Keratinocyte (primary cell): ENCODE data around the gene CHML. TPM values are rescaled to one million over a fixed set of nuclear protein-coding genes. Genes with fewer than 3 reads are reported as not detected.
A peak's percentile ranks its signal among the peaks of the same experiment; 100 is the strongest.

Source experiments
- DNase-seq: peaks from one replicate; pipeline ENCODE4 v3.0.0-alpha.2; 2011; ENCODE audit warnings: low read depth, missing footprints, low spot score
- FAIRE-seq: peaks from 2 replicates; lab custom pipeline; 2011; peaks lifted over from hg19 to GRCh38; lab: Jason Lieb, UNC
- H2AFZ ChIP-seq: 2 replicates; pipeline ENCODE4 v1.6.0; 2012; ENCODE audit warnings: low read length, control low read depth, inconsistent platforms; ENCODE audit not compliant: control insufficient read depth
- H3K27ac ChIP-seq: 2 replicates; pipeline ENCODE4 v1.5.1; 2011; ENCODE audit warnings: low read length; ENCODE audit not compliant: control insufficient read depth, insufficient read depth
- H3K27me3 ChIP-seq: 3 replicates; pipeline ENCODE4 v1.6.0; 2011; ENCODE audit warnings: low read length; ENCODE audit not compliant: control insufficient read depth, insufficient read depth; ENCODE audit errors: extremely low read depth
- H3K36me3 ChIP-seq, 2 experiments: 2 replicates in 1 of 2; 3 replicates in 1 of 2; pipeline ENCODE4 v1.5.1; 2011; ENCODE audit warnings: low read length in 2 of 2, mild to moderate bottlenecking in 1 of 2; ENCODE audit not compliant: control insufficient read depth in 2 of 2, insufficient read depth in 2 of 2; ENCODE audit errors: extremely low read depth in 1 of 2
- H3K4me1 ChIP-seq: 3 replicates; pipeline ENCODE4 v1.5.1; 2011; ENCODE audit warnings: low read length; ENCODE audit not compliant: control insufficient read depth, insufficient read depth; ENCODE audit errors: extremely low read depth
- H3K4me2 ChIP-seq: 3 replicates; pipeline ENCODE4 v1.6.0; 2011; ENCODE audit warnings: low read depth, low read length; ENCODE audit not compliant: control insufficient read depth, insufficient read depth; ENCODE audit errors: extremely low read depth
- H3K4me3 ChIP-seq, 3 experiments: fragments of 200-600 bp in 1 of 3; sonication (generic) in 1 of 3; 2 replicates in 2 of 3; 3 replicates in 1 of 3; pipeline ENCODE4 v1.5.1; 2011 to 2016; ENCODE audit warnings: low read length in 3 of 3, mild to moderate bottlenecking in 3 of 3, control low read depth in 2 of 3, inconsistent platforms in 1 of 3, low read depth in 1 of 3, mixed read lengths in 1 of 3, mixed run types in 1 of 3, moderate library complexity in 1 of 3; ENCODE audit not compliant: control insufficient read depth in 2 of 3, insufficient read depth in 2 of 3; ENCODE audit errors: extremely low read depth in 1 of 3
- H3K79me2 ChIP-seq: 2 replicates; pipeline ENCODE4 v1.6.0; 2012; ENCODE audit warnings: low read length; ENCODE audit not compliant: control insufficient read depth, insufficient read depth
- H3K9ac ChIP-seq: 3 replicates; pipeline ENCODE4 v1.6.0; 2011; ENCODE audit warnings: low read length; ENCODE audit not compliant: control insufficient read depth, insufficient read depth; ENCODE audit errors: extremely low read depth
- H3K9me1 ChIP-seq: 3 replicates; pipeline ENCODE4 v1.6.0; 2011; ENCODE audit warnings: low read length; ENCODE audit not compliant: control insufficient read depth, insufficient read depth; ENCODE audit errors: extremely low read depth
- H3K9me3 ChIP-seq: 2 replicates; pipeline ENCODE4 v1.5.1; 2012; ENCODE audit warnings: low read depth, low read length; ENCODE audit not compliant: control insufficient read depth
- H4K20me1 ChIP-seq: 3 replicates; pipeline ENCODE4 v1.6.0; 2011; ENCODE audit warnings: low read length; ENCODE audit not compliant: control insufficient read depth, insufficient read depth; ENCODE audit errors: extremely low read depth
- EZH2 ChIP-seq: IDR thresholded peaks from one replicate; pipeline ENCODE4 v1.6.1; 2012; ENCODE audit warnings: inconsistent platforms, mild to moderate bottlenecking, low read length, moderate library complexity
- dilution Hi-C: fragments of 300-500 bp; cut with MboI; formaldehyde crosslinking; loops from one replicate; pipeline ENCODE4 v1.7.0; 2020; ENCODE audit warnings: low sequenced_read_pairs; ENCODE audit not compliant: extremely low pct_ligation_motif_present
- polyA plus RNA-seq, 5 experiments: library from polyadenylated mRNA; depleted of rRNA in 3 of 5; stranded (reverse) in 3 of 5; stranded (forward) in 1 of 5; unstranded in 1 of 5; fragments of >200 nt; gene quantifications; 1 replicate in 1 of 5; 2 replicates in 3 of 5; 3 replicates in 1 of 5; pipeline versions ENCODE4 v1.2.1 to v1.2.3, GENCODE V29; 2011 to 2012; ENCODE audit warnings: missing spikeins in 2 of 5, low read depth in 1 of 5, low replicate concordance in 1 of 5
- TF ChIP-seq, protein P1 (sequence below), 3 experiments: IDR thresholded peaks in 1 of 3; conservative IDR thresholded peaks in 1 of 3; optimal IDR thresholded peaks in 1 of 3; 2 replicates in 2 of 3; 3 replicates in 1 of 3; pipeline versions ENCODE3 to v1.5.1; 2011; ENCODE audit warnings: low read length in 3 of 3, mild to moderate bottlenecking in 3 of 3, moderate library complexity in 2 of 3, control low read depth in 1 of 3, inconsistent platforms in 1 of 3; ENCODE audit not compliant: insufficient read depth in 2 of 3; ENCODE audit errors: extremely low read depth in 1 of 3

The CHML gene
- polyA plus RNA-seq, 1 donor (not counting 4 experiments of a cell fraction or from before 2014, with no cell fraction given), result 8.3 TPM

DNA sequence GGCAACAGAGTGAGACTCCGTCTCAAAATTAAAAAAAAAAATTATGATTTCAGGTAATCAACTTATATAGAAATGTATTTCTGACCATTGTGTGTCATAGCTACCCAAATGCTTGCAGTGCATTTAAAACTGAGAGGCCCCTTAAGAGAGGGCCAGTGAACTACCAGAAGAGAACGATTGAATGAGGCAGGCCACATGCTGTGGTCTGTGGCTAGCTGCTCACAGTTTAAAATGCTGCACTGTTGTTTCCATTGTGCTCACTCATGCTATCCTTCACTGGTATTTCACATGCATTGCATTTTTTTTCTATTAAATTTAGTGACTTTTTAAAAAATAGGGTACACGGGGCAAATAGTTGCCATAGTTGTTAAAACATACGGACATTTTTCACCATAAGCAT lies 26.0 kb downstream of the CHML start:
- dilution Hi-C loops, result loop anchor here (25.0 kb wide), 1 partner anchor 223 kb away; the partner anchor contains the start of gene EXO1
- Histone ChIP-seq H3K4me2 (no peak overlapping the region), H3K9me3 (no peaks in the 10 kb centered on the region), H3K27ac (no peak overlapping the region), H3K9me1 (no peaks in the 10 kb centered on the region), H3K79me2 (no peaks in the 10 kb centered on the region), H4K20me1 (no peaks in the 10 kb centered on the region), H3K4me3 (no peak overlapping the region), H3K36me3 (no peaks in the 10 kb centered on the region), H2AFZ (no peak overlapping the region), H3K27me3 (no peaks in the 10 kb centered on the region), H3K9ac (no peak overlapping the region), H3K4me1 (peaks cover 36% of the 10 kb centered on the region)
- FAIRE-seq, result no peak
- DNase-seq, result no peak
- TF ChIP-seq EZH2, result no peak
- TF ChIP-seq, protein P1, sequence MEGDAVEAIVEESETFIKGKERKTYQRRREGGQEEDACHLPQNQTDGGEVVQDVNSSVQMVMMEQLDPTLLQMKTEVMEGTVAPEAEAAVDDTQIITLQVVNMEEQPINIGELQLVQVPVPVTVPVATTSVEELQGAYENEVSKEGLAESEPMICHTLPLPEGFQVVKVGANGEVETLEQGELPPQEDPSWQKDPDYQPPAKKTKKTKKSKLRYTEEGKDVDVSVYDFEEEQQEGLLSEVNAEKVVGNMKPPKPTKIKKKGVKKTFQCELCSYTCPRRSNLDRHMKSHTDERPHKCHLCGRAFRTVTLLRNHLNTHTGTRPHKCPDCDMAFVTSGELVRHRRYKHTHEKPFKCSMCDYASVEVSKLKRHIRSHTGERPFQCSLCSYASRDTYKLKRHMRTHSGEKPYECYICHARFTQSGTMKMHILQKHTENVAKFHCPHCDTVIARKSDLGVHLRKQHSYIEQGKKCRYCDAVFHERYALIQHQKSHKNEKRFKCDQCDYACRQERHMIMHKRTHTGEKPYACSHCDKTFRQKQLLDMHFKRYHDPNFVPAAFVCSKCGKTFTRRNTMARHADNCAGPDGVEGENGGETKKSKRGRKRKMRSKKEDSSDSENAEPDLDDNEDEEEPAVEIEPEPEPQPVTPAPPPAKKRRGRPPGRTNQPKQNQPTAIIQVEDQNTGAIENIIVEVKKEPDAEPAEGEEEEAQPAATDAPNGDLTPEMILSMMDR (optimal IDR thresholded peaks at IDR 0.05 in 1 of 3, IDR thresholded peaks at IDR 0.05 in 1 of 3, conservative IDR thresholded peaks at IDR 0.05 in 1 of 3; ENCODE audit: extremely low read depth in 1 of 3, insufficient read depth in 2 of 3, low read length in 3 of 3), result no peak

DNA sequence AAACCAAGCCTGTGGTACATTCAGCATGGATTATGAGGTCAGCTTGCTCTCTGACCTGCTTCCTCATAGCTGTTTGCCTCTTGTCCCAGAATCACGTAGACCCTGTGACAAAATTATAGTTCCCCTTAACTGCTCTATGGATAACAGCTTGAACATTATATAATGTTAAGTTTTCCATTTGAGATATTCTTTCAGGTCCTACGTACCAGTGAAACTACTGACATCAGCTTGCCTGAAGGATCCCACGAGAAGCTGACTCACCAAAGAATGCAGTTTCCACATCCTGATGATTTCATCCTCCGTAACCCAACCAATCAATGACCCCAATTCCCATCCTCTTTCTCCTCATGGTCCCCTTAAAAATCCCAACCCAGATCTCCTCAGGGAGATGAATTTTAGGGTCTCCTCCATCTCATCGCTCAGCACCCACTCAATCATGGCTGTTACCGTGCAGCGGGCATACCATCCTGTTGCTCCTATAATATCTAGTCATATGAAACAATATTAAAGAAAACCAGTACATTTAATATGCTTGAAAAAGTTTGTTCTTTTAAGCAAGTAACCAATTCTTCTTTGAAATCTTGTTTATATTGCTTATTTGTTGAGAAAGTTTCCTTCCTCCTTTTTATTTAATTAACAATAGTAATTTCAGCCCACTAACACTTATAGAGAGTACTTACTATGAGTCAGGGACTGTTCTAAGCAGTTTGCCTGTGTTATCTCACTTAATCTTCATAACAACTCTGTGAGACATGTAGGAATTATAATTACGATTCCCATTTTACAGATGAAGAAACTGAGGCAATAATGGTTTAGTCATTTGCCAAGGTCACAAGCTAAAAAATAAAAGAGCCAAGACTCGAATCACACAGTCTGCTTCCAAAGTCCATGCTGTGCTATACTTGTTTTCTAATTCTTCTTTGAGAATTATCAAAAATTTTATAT lies 27.4 kb downstream of the CHML start:
- DNase-seq, result no peak
- Histone ChIP-seq H3K9ac (peak overlapping the region; percentile 54), H3K9me1 (no peaks in the 10 kb centered on the region), H4K20me1 (no peaks in the 10 kb centered on the region), H3K27ac (peak overlapping the region; percentile 93), H3K9me3 (no peaks in the 10 kb centered on the region), H3K4me3 (no peak overlapping the region), H3K27me3 (no peaks in the 10 kb centered on the region), H3K36me3 (no peaks in the 10 kb centered on the region), H2AFZ (peak overlapping the region; percentile 64), H3K79me2 (no peaks in the 10 kb centered on the region), H3K4me1 (peaks cover 47% of the 10 kb centered on the region), H3K4me2 (peak overlapping the region; percentile 67)
- no peak for TF ChIP-seq EZH2
- TF ChIP-seq, protein P1 (optimal IDR thresholded peaks at IDR 0.05 in 1 of 3, IDR thresholded peaks at IDR 0.05 in 1 of 3, conservative IDR thresholded peaks at IDR 0.05 in 1 of 3; ENCODE audit: extremely low read depth in 1 of 3, insufficient read depth in 2 of 3, low read length in 3 of 3), result no peak
- FAIRE-seq, result peak; percentile 71
- dilution Hi-C loops, result loop anchor here (25.0 kb wide), 1 partner anchor 224 kb away; the partner anchor contains the start of gene EXO1
